ENCODE results near the gene PSMB7.

Gene PSMB7

DNA sequence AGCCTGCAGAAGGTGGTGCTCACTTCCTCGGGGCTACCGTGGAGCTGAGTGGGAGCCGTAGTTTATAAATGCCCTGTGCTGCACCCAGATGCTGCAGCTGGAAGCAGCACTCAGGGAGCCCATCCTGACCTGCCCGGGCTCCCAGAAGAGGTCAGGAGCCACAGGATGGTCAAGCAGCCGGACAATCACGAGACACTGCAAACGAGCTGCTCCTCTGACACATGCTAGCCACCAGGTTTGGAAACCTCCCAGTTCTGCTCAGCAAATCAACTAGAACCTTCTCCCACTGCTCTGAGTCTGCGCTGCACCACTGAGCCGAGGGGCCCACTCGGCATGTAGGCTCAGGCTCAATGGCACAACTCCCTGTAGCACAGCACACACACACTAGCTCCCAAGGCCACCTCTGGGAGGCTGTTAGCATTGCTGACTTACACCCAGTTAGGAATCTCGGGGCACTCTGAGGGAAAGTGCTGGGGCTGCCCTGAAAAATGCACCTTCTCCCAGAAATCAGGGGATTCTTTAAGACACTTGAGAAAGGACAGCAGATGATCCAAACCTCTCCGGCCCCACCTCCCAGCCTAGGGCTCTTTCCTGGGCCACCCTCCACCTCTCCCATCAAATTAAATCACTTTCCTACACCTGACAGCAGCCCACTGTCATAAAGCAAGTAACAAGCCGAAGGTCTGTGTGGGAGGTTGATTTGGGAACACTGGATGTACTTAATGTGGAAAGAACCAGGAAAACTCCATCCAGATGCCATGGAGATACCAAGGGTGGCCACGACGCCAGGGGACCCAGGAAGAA is 59.1 kb downstream of the PSMB7 start:
- CTCF ChIA-PET, result interaction anchor here (0.5 kb wide), 1 partner anchor 813 kb away, joined by 5 read pairs; no protein-coding TSS in a partner anchor

DNA sequence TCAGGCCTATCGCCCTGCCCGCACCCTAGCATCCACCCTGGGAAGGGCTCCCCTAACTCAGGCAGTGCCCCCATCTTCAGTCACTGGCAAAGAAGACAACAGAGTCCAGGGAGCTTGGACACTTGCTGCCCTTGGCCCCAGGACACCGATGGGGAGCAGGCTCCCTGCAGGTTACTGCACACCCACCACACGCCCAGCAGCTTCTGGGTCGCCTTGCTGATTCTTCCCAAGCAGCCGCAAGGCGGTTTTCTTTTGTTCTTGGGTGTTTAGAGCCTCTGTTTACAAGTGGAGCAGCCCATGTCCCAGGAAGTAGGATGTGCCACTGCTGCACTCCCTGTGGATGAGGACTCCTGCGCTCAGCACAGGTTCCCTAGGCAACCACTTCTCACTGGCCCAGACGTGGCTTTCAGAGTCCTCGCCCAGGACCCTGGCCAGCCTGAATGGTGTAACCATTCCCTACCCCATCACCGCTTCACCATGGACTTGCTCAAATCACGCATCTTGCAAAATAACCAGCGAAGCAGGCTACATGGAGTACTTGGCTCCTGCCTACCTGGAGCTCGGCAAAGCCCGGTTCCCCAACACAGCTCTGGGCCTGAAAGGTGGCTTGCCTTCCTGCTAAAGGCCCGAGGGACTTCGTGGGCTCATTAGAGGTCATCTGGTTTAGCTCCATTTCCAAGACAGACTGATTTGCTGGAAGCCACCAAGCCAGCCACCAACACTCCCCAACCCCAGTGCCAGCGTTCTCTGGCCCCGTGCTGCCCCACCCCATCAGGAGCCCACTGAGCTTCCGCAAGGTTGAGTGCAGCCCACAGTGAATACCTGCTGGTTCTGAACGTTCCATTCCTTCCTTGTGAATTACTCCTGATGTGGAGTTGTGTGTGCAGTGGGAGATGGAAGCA is 60.0 kb downstream of the PSMB7 start:
- TF ChIP-seq, protein P1, sequence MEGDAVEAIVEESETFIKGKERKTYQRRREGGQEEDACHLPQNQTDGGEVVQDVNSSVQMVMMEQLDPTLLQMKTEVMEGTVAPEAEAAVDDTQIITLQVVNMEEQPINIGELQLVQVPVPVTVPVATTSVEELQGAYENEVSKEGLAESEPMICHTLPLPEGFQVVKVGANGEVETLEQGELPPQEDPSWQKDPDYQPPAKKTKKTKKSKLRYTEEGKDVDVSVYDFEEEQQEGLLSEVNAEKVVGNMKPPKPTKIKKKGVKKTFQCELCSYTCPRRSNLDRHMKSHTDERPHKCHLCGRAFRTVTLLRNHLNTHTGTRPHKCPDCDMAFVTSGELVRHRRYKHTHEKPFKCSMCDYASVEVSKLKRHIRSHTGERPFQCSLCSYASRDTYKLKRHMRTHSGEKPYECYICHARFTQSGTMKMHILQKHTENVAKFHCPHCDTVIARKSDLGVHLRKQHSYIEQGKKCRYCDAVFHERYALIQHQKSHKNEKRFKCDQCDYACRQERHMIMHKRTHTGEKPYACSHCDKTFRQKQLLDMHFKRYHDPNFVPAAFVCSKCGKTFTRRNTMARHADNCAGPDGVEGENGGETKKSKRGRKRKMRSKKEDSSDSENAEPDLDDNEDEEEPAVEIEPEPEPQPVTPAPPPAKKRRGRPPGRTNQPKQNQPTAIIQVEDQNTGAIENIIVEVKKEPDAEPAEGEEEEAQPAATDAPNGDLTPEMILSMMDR (conservative IDR thresholded peaks at IDR 0.05; ENCODE audit: low read depth), result no peak

More for the DNA sequence above, 59.1 kb downstream of the PSMB7 start:
- no peak for DNase-seq (ENCODE audit: low spot score)
- POLR2A ChIA-PET (ENCODE audit: low non-redundant PET), result no interaction called here
- H3K27ac ChIP-seq, result peak overlapping the region; percentile 42
- TF ChIP-seq, protein P1 (conservative IDR thresholded peaks at IDR 0.05; ENCODE audit: low read depth), result no peak

DNA sequence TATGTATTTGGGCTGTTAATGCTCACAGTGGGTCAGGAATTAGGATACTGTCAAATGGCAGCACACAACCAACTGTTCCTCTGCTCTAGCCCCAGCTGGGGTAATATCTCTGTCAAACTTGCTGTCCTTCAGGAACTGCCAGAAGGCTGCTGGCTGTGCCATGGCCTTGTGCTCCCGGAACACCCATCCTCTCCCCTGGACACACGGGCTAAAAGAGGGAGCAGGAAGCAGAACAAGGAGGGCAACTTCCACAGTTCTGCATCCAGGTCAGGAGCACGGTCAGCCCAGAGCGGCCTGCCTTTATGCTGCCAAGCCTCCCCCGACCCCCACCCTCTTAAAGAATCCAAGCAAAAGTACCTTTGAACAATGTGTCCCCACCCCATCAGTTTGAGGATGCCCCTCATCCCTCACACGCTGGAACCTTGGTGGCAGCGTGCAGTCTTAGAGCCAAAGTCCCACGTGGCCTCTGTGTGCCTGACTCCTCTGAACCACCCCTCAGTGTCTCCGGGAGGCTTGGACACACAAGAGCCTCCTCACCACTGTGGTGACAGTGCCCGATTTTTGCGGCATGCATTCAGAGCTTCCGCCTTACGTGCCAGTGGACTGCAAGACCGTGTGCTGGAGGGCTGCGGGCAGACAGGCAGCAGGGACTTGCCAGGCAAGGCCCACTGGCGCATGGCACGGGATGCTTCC is 60.8 kb downstream of the PSMB7 start:
- ChIA-PET POLR2A (ENCODE audit: low non-redundant PET) (no interaction called here), CTCF (interaction anchor here (0.7 to 1.0 kb wide), 2 partner anchors 25 to 1411 kb away, joined by 3 to 5 read pairs; no protein-coding TSS in a partner anchor)
- DNase-seq (ENCODE audit: low spot score), result no peak
- peak overlapping the region; percentile 42 for H3K27ac ChIP-seq
- TF ChIP-seq, protein P1 (conservative IDR thresholded peaks at IDR 0.05; ENCODE audit: low read depth), result no peak

More for the DNA sequence above, 60.0 kb downstream of the PSMB7 start:
- ChIA-PET CTCF (interaction anchor here (0.5 to 1.0 kb wide), 3 partner anchors 25 to 1412 kb away, joined by 3 to 5 read pairs (median 5); no protein-coding TSS in a partner anchor), POLR2A (ENCODE audit: low non-redundant PET) (no interaction called here)
- no peak for DNase-seq (ENCODE audit: low spot score)
- peak overlapping the region; percentile 42 for H3K27ac ChIP-seq

DNA sequence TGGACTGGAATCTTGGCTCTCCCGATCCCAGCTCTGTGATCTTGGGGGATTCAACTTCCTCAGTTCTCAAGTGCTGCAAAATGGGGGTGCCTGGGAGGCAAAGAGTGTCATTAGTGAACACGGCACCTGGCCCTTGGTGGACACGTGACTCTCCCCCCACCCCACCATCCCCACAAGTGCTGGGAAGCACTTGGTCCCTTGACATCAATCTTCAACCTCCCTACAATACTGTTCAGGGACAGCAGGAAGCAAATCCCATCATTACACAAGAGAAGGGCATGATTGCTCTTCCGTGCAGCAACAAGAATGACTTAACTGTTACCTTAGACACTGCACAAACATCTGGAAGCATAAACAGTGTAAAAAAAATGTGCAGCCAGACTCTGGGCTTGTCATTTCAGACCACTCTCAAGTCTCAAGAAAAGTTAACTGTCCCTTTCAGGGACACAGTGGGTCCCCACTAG is 61.4 kb downstream of the PSMB7 start:
- ChIA-PET CTCF (no interaction called here), POLR2A (ENCODE audit: low non-redundant PET) (no interaction called here)
- TF ChIP-seq, protein P1 (conservative IDR thresholded peaks at IDR 0.05; ENCODE audit: low read depth), result no peak
- peak overlapping the region; percentile 42 for H3K27ac ChIP-seq
- DNase-seq (ENCODE audit: low spot score), result no peak

DNA sequence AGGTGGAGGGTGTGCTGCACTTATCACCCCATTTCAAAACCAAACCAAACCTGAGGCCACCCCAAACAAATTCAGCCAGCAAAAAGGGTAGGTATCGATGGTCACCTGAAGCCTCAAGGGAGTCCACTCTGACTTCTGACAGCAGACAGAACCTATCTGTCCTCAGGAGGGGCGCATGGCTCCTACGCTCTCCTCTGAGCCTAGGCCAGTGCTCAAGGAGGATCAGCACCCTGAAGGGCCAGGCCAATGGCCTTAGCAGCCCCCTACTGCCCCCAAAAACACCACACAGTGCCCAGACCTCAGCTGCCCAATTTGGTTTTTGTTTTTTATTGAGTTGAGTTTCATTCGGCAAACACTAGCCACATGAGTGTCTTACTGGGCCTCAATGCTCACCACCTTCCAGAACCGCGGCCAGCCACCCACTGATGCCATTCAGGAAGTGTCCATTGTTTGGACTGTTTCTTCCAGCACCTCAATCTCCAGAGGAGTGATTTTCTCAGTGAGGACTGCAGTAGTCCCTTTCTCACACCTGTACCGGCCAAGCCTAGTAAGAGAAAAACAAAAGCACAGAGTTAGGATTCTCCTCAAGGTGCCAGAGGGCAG is 62.0 kb downstream of the PSMB7 start:
- CTCF ChIA-PET, result no interaction called here
- POLR2A ChIA-PET (ENCODE audit: low non-redundant PET), result no interaction called here
- H3K27ac ChIP-seq, result peak overlapping the region; percentile 42

More for the DNA sequence above, 62.0 kb downstream of the PSMB7 start:
- DNase-seq (ENCODE audit: low spot score), result no peak
- TF ChIP-seq, protein P1 (conservative IDR thresholded peaks at IDR 0.05; ENCODE audit: low read depth), result no peak
